Measurements from ENCODE around the gene PDK2.
A peak's percentile ranks its signal among the peaks of the same experiment; 100 is the strongest.

Gene PDK2

DNA sequence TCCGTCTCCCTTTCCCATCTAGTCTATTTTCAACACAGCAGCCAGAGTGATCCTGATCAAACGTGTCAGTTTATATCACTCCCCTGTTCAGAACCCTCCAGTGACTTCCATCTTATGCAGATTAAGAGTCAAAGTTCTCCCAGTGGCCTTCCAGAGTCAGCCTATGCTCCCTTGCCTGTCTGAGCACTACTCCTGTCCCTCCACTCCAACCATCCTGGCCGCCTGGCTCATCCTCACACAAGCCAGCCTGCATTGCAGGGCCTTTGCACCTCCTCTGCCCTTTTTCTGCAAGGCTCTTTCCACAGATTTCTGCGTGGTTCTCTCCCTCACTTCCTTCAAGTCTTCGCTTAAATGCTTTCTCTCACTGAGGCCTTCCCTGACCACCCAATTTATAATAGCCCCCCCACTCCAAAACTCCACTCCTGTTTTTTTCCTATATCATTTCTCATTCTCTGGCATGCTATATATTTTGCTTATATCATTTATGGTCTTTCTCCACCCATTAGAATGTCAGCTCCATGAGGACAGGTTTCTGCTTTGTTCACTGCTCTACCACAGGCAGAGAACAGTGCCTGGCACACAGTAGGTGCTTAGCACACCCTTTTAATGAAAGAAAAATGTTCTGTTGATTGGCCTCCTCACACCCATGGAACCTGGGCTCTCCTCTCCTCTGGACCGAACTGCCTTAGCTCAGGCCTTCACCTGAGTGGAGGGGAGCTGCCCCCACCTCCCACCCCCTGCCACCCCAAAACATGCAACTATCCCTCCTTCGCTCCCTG is 25.5 kb downstream of the PDK2 start:
- DNase-seq = no peak

DNA sequence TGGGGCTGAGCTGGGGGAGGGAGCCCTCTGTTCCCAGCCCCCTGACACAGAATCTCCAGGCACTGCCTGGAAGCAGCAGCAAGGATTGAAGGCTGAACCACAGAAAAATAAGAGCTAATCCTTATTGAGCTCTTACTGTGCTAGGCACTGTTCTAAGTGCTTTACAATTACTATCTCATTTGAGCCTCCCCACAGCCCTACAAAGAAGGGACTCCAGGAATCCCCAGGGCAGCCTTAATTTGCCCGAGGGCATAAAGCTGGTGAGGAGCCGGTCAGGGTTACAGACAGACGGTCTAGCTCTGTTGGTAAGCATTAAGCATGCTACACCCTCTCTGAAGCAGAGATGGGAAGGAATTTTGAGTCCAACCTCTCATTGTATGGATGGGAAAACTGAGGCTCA is 27.8 kb downstream of the PDK2 start:
- DNase-seq = no peak

DNA sequence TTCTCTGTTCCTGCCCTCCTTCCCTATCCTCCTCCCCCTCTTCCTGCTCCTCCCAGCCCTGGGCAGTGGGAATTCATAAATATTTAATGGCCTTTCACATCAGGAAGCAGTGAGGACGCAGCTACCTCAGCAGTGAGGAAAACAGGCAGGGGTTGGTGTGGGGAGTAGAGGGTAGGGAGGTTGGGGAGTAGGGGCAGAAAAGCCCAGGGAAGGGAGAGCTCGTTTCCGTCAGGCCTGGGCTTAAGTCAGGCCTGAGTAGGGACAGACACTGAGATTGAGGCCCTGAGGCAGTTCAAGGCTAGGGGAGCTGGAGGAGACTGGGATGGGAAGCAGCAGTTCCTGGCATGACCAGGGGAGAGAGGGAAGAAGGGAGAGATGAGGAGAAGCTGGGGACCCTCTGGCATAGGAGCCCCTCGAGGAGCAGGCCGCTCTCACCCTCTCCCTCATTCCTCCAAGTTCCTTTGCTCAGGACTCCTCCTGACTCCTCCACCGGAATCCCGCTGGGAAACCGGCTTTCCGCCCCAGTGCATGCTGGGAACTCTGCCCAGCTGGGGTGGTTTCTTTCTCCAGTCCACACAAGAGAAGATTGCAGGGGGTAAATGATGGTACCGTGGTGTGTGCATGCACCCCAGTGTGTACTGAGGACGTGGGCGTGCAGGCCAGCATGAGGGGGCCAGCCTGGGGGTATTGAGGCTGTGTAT is 28.6 kb downstream of the PDK2 start:
- no peak for DNase-seq

DNA sequence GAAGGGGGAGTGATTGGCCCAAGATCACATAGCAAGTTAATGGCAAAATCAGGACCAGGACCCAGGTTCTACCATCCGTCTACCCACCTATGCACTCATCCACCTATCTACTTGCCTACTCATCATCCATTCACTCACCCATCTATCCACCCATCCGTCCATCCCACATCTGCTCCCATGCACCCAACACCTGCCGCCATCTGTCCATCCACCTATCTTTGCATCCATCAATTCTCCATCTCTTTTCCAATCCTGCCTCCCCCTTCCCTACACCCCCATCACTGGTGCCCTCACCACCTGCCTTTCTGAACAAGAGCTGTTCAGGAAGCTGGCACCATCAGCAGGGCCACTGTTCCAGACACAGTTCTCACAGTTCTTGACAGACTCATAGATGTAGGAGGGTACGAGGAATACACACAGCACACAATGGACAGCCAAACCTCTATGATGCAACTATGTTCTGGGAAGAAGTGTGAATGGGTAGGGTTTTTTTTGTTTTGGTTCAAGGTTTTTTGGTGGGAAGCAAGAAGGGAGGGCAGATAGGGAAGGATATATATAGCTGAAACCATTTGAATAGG is 30.4 kb downstream of the PDK2 start:
- DNase-seq = no peak

DNA sequence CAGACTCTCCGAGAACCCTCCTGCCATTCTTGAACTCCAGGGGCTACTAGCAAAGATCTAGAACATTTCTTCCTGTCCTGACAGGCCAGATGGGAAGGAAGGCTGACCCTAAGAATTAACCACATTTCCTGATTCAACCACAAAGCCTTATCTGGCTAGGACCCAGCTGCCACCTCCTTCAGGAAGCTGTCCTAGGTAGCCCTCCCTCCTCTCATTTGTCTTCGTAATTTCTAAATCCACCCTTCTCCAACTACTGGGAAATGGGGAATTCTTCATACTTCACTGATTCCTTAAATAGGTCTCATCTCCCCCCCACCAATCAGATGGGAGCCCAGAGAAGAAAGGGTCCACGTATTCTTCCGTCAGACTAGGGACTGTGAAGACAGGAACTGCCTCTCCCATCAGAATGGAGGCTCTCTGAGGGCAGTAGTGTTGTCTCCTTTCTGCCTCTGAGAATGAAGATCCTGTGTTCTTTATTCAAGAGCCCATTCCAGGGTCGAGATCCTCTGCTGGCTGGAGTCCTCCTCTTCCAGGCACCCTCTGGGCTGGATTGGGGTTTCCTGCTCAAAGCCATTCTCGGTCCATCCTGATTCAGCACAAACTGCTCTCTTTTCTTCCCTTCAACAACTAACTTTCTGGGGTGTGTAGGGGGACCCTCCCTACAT is 32.7 kb downstream of the PDK2 start:
- DNase-seq = no peak

DNA sequence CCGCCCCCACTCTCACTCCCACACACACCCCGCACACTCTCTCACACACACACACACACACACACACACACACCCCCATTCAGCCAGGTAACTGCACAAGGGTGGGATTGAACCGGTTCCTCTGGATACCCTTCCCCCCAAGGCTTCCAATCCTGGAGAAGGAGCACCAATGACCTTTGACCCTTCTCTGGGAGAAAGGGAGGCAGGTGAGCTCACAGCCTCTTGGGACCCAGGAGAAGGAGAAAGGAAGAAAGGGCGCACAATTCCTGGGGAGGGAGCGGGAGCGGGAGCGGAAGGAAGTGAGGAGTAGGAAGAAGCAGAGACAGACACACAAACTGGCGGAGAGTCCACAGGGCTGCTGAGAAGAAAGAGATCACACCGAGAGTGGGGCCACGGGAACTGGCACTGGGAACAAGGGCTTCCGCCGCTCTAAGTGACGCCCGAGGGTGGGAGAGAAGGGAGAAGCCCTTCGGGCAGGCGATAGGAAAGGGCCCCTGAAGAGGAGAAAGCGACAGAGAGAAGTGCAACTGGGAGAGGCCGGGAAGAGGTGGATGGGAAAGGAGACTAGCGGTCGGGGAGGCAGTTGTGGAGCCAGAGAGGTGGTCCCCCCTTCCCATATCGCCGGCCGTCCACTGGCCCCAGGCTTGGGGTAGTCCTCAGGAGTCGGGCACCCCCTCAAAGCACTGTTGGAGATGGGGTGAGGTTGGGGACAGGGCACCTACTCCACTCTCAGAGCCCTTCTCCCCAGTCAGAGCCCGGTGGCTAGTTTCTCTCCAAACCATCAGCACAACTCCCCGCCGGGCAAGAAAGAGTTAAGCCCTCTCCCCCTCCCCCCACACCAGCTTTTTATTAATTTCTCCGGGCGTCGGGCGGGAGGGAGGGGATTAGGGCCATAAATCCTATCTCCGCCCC is 33.5 kb downstream of the PDK2 start:
- DNase-seq = no peak

DNA sequence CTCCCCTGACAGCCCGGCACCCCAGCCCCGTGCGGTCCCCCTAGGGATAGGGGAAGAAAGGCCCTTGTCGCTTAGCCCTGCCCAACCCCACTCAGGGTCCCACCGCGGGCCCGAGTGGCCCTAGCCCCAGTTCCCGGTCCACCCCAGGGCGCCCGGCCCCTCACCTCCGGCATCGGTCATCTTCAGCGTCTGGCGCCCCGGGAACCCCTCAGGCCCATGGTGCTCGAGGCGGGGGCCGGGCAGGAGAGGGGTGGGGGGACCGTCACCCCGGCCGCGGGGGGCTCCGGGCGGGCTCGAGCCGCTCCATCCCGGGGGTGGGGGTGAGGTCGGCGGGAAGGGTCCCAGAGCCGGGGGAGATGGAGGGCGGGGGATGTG is 34.2 kb downstream of the PDK2 start:
- no peak for DNase-seq

DNA sequence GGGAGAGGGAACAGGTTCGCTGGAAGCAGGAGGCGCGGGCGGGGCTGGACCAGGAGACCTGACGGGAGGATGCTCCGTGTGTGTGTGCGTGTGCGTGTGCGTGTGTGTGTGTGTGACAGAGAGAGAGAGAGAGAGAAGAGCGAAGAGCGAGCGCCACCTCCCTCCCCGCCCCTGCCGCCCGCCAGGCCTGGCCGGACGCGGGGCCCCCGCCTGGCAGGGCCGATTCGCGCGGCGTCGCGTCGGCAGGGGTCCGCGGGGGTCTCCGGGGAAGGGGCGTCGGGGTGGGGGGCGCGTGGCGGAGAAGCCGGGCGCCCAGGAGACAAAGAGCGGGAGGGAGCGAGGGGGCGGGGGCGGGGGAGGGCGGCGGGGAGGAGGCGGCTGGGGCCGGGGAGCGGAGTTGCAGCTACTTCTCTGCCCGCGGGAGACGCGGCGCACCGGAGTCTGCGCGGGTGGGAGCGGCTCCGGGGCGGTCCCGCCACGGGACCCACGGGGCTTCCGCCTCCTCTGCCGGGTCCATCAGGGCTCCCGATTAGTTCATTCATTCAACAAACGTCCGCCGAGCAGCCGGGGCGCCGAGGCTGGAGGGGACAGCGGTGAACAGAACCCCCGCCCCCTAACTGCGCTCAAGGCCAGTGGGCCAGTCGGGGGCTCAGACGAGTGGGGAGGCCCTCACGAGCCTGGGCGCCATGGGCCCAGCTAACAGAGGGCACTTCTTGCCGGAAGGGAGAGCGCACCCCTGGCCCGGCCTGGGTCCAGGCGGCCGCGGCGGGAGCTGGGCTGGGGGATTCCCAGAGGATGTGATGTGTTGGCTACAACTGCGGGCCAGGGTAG is 34.8 kb downstream of the PDK2 start, which contains the start of gene SAMD14:
Gene SAMD14 (minus strand): TSS at position 433 of the 831 bp plus-strand sequence. CDS start 5,201 bp downstream, outside the sequence.
- peak; percentile 46 for DNase-seq

DNA sequence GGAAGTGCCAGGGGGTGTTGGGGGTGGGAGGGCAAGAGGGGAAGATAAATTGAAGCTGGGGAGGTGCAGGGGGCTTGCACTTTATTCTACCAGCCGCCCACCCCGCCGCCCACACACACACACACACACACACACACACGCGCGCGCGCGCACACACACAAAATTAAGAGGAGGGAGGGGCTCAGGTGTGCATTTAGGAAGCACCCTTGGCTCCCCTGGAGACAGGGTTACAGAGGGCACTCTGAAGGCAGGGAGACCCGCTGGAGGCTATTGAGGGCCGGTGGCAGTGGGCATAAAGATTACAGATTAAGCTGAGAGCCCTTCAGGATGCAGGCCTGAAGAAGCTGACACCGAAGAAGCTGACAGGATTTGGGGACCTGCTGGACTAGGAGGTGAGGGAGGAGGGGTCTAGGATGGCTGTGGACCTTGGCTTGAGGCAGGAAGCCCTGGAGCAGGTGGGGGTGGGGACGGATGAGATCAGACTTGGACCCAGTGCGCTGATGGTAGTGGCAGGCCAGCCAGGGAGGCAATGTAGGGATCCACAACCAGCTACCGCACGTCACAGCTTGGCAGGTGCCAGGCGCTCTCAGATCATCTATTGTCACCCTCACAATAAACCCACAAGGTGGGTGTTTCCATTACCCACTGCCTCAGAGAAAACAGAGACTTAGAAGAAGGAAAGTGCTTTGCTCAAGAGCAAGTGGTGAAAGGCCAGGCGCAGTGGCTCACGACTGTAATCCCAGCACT is 35.6 kb downstream of the PDK2 start:
- DNase-seq = no peak

DNA sequence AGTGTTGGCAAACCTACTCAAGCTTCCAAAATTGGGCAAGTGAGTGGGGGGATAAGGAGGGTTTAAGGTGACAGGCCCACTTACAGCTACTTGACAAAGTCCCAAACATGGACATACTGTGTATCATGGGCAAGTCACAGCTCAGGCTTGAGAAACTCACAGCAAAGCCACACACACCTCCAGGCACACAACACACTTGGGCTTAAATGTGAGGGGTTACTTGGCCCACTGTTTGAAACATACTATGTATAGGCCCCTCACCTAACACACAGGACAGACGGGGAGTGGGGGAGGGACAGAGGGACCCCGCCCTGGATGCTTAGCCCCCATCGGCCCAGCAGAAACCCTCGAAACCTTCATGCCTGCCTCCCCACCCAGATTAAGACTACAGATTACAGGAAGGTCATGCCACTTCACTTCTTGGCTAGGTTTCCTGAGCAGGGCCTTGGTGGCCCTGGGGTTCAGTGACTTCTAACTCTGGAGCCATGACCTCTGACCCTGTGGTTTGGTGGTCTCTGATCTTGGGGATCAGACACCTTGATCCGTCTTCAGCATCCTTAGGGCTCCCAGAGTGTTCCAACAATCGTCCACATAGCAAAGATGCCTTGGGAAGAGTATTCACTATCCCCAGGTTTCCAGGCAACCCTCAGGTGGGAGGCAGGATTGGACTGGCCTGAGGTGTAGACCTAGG is 37.1 kb downstream of the PDK2 start:
- no peak for DNase-seq

DNA sequence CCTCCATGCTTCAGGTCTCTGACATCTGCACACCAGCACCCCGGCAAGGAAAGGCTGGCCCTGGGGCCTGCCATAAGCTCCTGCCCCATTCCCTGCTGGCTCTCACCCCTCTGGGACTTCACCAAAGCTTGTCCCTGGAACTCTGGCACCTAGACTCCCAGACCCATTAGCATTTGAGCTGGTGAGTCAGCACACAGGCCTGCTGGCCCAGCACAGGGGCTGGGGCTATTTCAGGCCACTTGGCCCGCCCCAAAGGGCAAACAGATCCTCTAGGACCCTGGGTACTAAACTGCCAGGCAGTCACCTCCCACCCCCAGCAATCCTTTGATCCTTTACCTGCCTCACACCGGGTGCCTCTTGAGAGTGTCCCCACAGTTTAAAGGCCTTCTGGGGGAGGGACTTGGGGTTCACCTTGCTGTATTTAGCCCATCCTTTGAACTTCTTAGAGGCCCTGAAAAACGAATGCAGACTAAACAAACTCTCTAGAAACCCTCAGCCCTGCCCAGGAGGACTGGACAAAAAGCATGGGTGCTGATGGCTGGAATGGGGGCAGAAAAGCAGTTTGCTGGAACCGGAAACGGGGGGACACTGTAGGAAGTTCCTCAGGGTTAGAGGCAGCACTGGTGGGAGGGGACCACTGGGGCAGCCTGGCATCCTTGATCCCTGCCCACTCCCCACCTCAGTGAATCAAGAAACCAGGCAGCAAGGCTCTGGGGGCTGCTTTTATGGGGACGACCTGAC is 38.0 kb downstream of the PDK2 start:
- DNase-seq = no peak

DNA sequence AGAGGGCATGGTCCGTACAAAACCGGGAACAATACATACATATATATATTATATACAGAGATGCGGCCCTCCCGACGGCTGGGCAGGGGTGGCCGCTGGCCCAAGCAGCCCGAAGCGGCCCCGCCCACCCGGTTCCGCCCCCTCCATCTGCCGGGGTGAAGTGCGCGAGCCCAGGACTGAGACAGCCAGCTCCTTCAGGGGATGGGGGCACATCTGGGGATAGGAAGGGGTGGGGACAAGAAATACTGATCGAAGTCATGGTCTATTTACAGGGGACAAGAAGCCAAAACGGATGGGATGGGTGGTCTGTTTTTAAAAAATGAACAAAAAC is 38.6 kb downstream of the PDK2 start:
- no peak for DNase-seq

DNA sequence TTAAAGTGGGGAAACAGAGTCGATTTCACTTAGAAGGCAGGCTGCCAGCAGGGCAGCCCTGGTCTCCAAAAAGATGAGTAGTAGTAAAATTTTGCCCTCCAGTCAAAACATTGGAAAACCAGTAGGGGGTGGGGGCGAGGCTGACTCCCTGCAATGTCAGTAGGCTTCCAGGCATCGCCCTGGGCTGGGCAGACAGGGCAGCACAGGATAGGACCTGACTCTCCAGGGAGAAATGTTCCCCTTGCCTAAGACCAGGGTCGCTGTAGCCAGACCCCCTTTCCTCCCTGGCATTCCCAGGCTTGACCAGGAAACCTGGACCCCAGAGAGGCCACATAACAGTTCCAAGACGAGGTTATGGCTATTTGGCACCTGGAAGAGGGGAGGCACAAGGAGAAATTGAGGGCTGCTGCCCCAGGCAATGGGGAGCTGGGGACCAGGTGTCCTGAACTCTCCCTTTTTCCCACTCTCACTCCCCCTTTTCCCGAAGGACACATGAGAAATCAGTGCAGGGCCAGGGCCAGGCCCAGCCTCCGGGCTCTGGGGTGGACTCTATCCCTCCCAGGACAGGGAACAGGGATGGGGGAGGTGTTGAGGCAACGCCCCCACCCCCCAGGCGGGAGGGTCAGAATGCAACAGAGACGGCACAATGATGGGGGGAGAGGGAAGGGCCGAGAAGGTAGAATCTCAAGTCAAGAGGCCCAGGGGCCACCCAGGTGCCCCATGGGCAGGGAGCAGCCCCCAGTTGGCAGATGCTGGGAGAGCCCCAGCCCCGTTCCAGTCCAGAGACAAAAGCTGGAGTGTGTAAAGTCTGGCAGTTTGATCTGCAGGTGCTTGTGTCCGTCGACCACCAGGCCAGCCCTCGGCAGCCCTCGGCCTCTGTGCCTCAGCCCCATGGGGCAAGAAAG is 39.3 kb downstream of the PDK2 start:
- DNase-seq = no peak

DNA sequence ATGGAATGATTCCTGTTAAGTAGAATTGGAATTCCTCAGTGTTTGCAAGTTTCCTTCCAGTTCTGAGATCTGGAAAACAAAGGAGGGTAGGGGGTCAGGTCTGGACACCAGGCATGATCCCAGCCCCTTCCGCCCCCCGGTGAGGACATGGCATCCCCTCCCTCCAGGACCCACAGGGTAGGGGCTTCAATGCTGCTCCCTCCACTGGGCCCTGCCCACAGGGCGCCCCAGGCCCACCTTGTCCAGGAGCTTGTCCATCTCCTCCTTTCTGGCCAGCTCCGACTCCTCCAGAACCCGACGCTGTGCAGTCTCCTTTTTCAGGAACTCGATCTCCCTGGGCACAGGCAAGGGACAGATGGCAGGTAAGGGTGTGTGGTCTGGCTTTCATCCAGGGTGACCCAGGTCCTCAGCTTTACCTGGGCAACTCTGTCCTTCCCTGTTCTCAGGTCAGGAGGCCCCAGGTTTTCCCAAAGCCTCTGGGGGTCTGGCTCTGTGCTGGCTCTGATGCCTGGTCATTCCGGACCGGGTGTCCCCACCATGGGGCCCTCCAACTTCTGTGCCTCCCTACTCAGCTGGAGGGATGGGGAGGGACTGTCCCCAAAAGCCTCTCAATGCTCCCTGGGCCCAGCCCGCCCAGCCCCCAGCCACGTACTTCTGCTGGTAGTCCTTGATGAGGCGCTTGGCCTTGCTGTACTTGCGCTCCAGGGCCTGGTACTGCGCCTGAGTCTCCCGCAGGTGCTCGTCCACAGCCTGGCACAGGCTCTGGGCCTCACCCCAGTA is 40.4 kb downstream of the PDK2 start:
- no peak for DNase-seq

DNA sequence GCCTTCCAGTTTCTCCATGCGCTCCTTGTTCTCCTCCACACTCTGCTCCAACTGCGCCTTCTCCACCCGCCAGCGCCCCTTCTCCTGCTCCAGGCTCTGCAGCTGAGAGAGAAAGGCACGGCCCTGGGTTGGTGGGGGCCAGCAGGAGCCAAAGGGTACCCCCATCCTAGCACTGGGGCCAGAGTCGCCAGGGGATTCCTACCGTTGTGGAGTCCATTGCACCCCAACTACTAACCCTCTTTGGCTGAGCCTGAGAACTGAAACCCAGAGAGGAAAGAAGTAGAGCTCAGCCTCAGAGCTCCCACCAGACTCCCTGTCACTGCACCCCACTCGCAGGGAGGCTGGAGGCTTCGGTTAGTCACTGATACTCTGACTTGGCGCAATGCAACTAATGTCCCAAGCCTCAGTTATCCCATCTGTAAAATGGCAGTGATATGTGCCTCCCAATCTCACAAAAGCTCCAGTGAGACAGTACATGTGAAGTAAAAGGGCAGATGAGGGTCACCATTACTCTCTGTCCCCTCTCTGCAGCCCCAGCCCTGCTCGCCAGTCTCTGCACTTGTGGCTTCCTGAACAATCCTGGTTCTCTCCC is 41.0 kb downstream of the PDK2 start:
- DNase-seq = no peak

DNA sequence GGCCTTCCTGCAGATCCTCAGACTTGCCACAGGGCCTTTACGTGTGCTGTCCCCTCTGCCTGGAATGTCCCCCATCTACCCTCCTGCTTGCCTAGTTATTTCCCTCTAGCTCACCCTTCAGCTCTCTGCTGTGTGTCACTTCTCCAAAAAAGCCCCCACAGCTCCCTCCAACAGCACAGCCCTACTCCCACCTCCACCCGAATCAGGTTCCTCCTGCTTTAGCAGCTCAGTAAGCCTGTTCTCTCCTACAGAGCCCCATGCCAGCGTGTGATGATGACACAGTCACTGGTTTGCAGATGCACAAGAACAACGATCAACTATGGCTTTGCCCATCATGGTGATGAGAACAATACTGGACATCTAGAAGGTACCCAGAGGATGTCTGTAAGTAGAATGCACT is 41.9 kb downstream of the PDK2 start:
- no peak for DNase-seq

DNA sequence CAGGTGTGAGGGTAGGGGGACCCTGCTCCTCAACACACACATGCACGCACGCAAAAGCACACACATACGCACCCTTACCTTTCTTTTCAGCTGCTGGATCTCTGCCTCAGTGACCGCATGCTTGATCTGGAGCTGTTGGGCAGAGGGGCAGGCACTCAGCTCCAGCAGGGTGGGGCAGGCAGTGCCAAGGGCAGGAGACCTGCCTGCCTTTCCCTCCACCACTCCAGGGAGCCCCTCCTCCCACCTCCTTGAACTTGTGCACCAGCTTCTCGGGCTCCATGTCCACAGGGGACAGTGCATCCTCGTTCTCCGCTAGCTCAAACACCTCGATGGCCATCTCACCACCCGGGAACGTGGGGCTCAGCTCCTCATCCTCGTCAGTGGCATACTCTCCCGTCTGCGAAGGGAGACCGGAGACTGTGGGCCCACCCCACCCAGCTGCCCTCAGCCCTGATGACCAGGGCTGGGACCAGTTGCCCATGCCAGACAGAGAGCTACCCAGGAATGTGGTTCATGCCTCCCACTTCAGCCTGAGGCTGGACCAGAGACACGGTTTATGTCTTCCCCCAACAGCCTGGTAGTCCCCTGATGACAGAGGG is 44.1 kb downstream of the PDK2 start:
- no peak for DNase-seq

All from activated gamma-delta T cell treated with Interleukin-2 at 50 U/mL for 16 hours (primary cell).